ES-I3 (cell line): ENCODE results near the gene TBC1D24.
"Not testable (repeated sequence)": the region's sequence is repeated elsewhere in the genome, so short reads cannot be mapped to it uniquely, and the experiment has no call there.

ENCODE experiments used
- H3K36me3 ChIP-seq: 2 replicates; pipeline ENCODE4 v1.6.1; 2013; ENCODE audit warnings: mild to moderate bottlenecking, low read length, control low read depth, moderate library complexity; ENCODE audit not compliant: insufficient read depth
- H3K4me1 ChIP-seq: 2 replicates; pipeline ENCODE4 v1.6.1; 2013; ENCODE audit warnings: mild to moderate bottlenecking, control low read depth, low read length; ENCODE audit not compliant: insufficient read depth
- H3K9ac ChIP-seq: 2 replicates; pipeline ENCODE4 v1.6.1; 2013; ENCODE audit warnings: low read depth, mild to moderate bottlenecking, low read length, moderate library complexity
- H3K9me3 ChIP-seq: 2 replicates; pipeline ENCODE4 v1.6.1; 2013; ENCODE audit warnings: mild to moderate bottlenecking, low read length, moderate library complexity; ENCODE audit not compliant: control insufficient read depth, insufficient read depth

TBC1D24 gene

DNA sequence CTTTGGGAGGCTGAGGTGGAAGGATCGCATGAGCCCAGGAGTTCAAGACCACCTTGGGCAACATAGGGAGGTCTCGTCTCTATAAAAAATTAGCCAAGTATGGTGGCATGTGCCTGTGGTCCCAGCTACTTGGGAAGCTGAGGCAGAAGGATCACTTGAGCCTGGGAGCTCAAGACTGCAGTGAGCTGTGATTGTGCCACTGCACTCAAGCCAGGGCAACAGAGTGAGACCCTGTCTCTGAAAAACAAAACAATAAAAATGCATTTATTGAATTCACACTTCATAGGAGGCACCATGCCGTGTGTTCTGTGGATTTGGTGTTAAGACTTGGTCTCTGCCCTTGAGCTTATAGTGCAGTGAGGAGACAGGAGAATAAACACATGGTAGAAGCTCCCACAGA is 2.4 kb downstream of the TBC1D24 start:
- H3K9me3 ChIP-seq: no peaks in the 10 kb centered on the region
- H3K36me3 ChIP-seq: no peaks in the 10 kb centered on the region
- no peaks in the 10 kb centered on the region; the same call in 1 of the 2 replicates for H3K4me1 ChIP-seq
- no peak overlapping the region for H3K9ac ChIP-seq

- Histone ChIP-seq H3K9ac (no peak overlapping the region), H3K36me3 (no peaks in the 10 kb centered on the region), H3K4me1 (no peaks in the 10 kb centered on the region; the same call in 1 of the 2 replicates), H3K9me3 (no peaks in the 10 kb centered on the region)
These were observed 3.4 kb downstream of the TBC1D24 start for GRCh38 chr16:2478279-2478678.

DNA sequence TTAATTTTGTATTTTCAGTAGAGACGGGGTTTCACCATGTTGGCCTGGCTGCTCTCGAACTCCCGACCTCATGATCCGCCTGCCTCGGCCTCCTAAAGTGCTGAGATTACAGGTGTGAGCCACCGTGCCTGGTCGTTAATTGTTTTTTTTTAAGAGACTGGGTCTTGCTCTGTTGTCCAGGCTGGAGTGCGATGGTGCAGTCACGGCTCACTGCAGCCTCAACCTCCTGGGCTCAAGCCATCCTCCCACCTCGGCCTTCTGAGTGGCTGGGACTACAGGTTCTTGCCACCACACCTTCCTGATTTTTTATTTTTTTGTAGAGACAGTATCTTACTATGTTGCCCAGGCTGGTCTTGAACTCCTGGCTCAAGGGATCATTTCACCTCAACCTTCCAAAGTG is 5.1 kb downstream of the TBC1D24 start:
- H3K4me1 ChIP-seq, H3K9me3 ChIP-seq, H3K36me3 ChIP-seq, H3K9ac ChIP-seq: not testable (repeated sequence)

GRCh38 chr16:2480948-2481347 is 6.0 kb downstream of the TBC1D24 start:
- Histone ChIP-seq H3K4me1 (no peaks in the 10 kb centered on the region), H3K36me3 (no peaks in the 10 kb centered on the region), H3K9me3 (no peaks in the 10 kb centered on the region), H3K9ac (no peak overlapping the region)

- no peak overlapping the region for H3K9ac ChIP-seq
- H3K4me1 ChIP-seq: no peaks in the 10 kb centered on the region
- H3K9me3 ChIP-seq: no peaks in the 10 kb centered on the region
These were observed 6.7 kb downstream of the TBC1D24 start for GRCh38 chr16:2481676-2482075.

DNA sequence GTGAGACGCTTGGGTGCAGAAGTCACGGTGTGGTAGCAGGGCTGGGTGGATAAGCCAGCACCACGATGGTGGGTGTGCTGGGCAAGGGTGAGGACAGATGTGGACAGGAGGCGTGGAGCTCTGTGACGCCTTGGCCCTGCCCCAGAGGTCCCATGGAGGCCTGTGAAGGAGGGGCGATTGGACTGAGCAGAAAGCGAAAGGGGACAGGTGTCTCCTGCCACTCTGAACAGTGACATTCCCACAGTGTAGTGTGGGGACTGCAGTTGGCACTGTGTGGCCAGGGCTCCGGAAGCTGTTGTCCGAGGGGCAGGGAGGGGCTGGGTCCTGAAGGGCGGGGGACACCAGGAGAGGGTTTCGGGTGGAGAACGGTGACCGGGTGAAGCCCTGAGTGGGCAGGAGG is 7.3 kb downstream of the TBC1D24 start:
- H3K9me3 ChIP-seq: no peaks in the 10 kb centered on the region
- H3K4me1 ChIP-seq: no peaks in the 10 kb centered on the region; the same call in 1 of the 2 replicates
- H3K36me3 ChIP-seq: no peaks in the 10 kb centered on the region
- H3K9ac ChIP-seq: no peak overlapping the region

More at GRCh38 chr16:2481676-2482075, 6.7 kb downstream of the TBC1D24 start:
- no peaks in the 10 kb centered on the region for H3K36me3 ChIP-seq

DNA sequence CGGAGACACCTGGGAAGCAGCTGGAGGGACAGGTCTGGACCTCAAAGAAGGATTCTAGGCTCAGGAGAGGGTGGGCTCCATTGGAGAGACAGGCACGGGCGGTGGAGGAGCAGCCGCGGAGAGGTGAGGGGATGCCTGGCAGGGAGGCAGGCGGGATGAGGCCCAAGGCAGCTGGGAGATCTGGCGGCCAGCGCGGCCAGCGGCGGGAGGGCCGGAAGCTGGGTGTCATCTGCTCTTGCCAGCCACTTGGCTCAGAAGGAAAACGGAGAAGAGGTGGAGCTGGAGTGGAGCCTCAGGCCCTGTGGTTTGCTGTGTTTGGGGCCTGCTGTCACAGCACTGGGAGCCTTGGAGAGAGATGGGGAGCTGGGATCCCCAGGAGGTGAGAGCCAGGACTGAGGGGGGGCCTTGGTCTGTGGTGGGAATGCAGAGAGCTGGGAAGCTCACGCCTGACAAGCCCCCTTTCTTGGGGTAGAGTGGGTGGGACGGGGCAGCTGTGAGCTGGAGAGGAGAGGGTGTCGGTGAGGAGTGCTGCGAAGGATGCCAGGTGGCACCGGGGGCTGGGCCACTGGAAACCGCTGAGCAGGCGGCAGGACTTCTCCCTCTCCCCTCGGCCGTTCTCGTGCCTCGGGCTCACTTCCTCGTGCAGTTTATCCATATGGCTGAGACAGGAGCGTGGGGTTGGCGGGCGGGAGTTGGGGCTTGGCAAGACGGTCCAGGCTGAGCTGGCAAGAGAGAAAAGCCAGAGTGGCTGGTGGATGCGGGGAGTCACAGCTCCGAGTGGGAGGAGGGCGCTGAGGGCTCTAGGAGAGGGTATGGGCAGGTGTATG is 8.0 kb downstream of the TBC1D24 start:
- Histone ChIP-seq H3K36me3 (no peaks in the 10 kb centered on the region), H3K4me1 (no peaks in the 10 kb centered on the region; the same call in 1 of the 2 replicates), H3K9me3 (no peaks in the 10 kb centered on the region), H3K9ac (no peak overlapping the region)

- H3K36me3 ChIP-seq: no peaks in the 10 kb centered on the region
- H3K4me1 ChIP-seq: no peaks in the 10 kb centered on the region; the same call in 1 of the 2 replicates
- H3K9me3 ChIP-seq: no peaks in the 10 kb centered on the region
- no peak overlapping the region for H3K9ac ChIP-seq
These were observed 9.3 kb downstream of the TBC1D24 start for GRCh38 chr16:2483939-2484897.

DNA sequence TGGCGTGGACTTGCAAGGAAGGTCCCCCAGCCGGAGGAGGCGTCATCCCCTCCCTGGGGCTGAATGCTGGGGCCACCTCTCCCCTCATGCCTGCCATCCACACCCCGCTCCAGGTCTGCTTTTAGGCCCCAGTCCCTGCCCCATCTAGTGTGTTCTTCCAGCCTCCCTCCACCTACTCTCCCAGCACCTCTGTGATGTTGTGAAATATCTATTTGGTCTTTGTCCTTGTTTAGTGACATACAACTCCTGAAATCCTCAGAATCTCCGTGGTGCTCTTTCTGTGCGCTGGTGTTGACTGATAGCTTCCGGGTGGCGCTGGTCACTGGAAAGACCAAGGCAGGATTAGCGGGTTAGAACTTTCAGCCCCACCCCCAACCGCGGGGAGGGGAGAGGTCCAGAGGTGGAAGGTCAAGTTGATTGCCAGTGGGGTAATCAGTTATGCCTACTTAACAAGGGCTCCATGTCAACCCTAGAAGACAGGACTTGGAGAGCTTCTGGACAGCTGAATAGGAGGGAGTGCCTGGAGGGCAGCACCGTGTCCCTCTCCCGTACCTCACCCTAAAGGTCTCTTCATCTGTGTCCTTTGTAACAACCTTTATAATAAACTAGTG is 10.1 kb downstream of the TBC1D24 start:
- Histone ChIP-seq H3K9ac (no peak overlapping the region), H3K9me3 (no peaks in the 10 kb centered on the region), H3K4me1 (no peaks in the 10 kb centered on the region; the same call in 1 of the 2 replicates), H3K36me3 (no peaks in the 10 kb centered on the region)

- Histone ChIP-seq H3K9ac (no peak overlapping the region), H3K4me1 (no peaks in the 10 kb centered on the region; the same call in 1 of the 2 replicates), H3K36me3 (no peaks in the 10 kb centered on the region), H3K9me3 (no peaks in the 10 kb centered on the region)
These were observed 11.0 kb downstream of the TBC1D24 start for GRCh38 chr16:2485811-2486507.

- Histone ChIP-seq H3K9me3 (no peaks in the 10 kb centered on the region), H3K36me3 (no peaks in the 10 kb centered on the region), H3K4me1 (no peaks in the 10 kb centered on the region; the same call in 1 of the 2 replicates), H3K9ac (no peak overlapping the region)
These were observed 12.0 kb downstream of the TBC1D24 start for GRCh38 chr16:2486645-2487516.

GRCh38 chr16:2487517-2487842 is 12.6 kb downstream of the TBC1D24 start:
- H3K9me3 ChIP-seq: no peaks in the 10 kb centered on the region
- H3K9ac ChIP-seq: no peak overlapping the region
- no peaks in the 10 kb centered on the region; the same call in 1 of the 2 replicates for H3K4me1 ChIP-seq
- H3K36me3 ChIP-seq: no peaks in the 10 kb centered on the region

GRCh38 chr16:2487903-2488531 is 13.1 kb downstream of the TBC1D24 start:
- Histone ChIP-seq H3K4me1 (no peaks in the 10 kb centered on the region; the same call in 1 of the 2 replicates), H3K9ac (no peak overlapping the region), H3K36me3 (no peaks in the 10 kb centered on the region), H3K9me3 (no peaks in the 10 kb centered on the region)
